ENCODE data around the gene PLEKHH2.
"Not testable (repeated sequence)": the region's sequence is repeated elsewhere in the genome, so short reads cannot be mapped to it uniquely, and the experiment has no call there.

- not testable (repeated sequence) for TF ChIP-seq POLR2A, CTCF (IDR thresholded peaks at IDR 0.05)
Observed at GRCh38 chr2:43726961-43727633, 90.0 kb downstream of the PLEKHH2 start.
